MCF 10A (cell line): ENCODE measurements around the gene EPB41L4A. TPM values are rescaled to one million over a fixed set of nuclear protein-coding genes. Genes with fewer than 3 reads are reported as not detected.

Experiments used
- BruUV-seq: library from RNA; stranded (reverse); fragments of 400-500 nt; replicated peaks from 2 replicates; lab custom pipeline; 2021; lab: Mats Ljungman, UMichigan
- CTCF ChIA-PET: fragments of 300-600 bp; sonication (Branson Sonifier 250); formaldehyde crosslinking; extraction: SDS; loops from one replicate; lab custom pipeline; 2021; ENCODE audit warnings: antibody characterized with exemption, inconsistent platforms; lab: Yijun Ruan, JAX
- POLR2A ChIA-PET: fragments of 300-600, 350-650 bp; sonication (Branson Sonifier 250); formaldehyde crosslinking; extraction: SDS; loops from one replicate; lab custom pipeline; 2020; ENCODE audit warnings: antibody characterized with exemption, inconsistent platforms; lab: Yijun Ruan, JAX
- DNase-seq: peaks from one replicate; pipeline ENCODE4 v3.0.0-alpha.2; 2018; ENCODE audit not compliant: unreplicated experiment
- H3K27ac Mint-ChIP-seq: one replicate; pipeline ENCODE4 v1.8.0; 2022; ENCODE audit warnings: mild to moderate bottlenecking, low read depth, mixed read lengths; ENCODE audit not compliant: unreplicated experiment
- H3K27me3 Mint-ChIP-seq: one replicate; pipeline ENCODE4 v1.8.0; 2022; ENCODE audit warnings: mixed read lengths; ENCODE audit not compliant: insufficient read depth, unreplicated experiment
- H3K36me3 Mint-ChIP-seq: one replicate; pipeline ENCODE4 v1.8.0; 2022; ENCODE audit warnings: mild to moderate bottlenecking, moderate library complexity, mixed read lengths; ENCODE audit not compliant: insufficient read depth, unreplicated experiment
- H3K4me1 Mint-ChIP-seq: one replicate; pipeline ENCODE4 v1.8.0; 2022; ENCODE audit warnings: mixed read lengths; ENCODE audit not compliant: insufficient read depth, unreplicated experiment
- H3K4me3 Mint-ChIP-seq: one replicate; pipeline ENCODE4 v1.8.0; 2022; ENCODE audit warnings: mild to moderate bottlenecking, moderate library complexity, mixed read lengths; ENCODE audit not compliant: unreplicated experiment
- H3K9me3 Mint-ChIP-seq: one replicate; pipeline ENCODE4 v1.8.0; 2022; ENCODE audit warnings: mixed read lengths; ENCODE audit not compliant: unreplicated experiment
- CTCF ChIP-seq: fragments of 200-600 bp; IDR thresholded peaks from one replicate; pipeline ENCODE4 v1.8.0; 2022; ENCODE audit warnings: antibody characterized with exemption, mild to moderate bottlenecking; ENCODE audit not compliant: unreplicated experiment
- intact Hi-C: fragments of 100-400 bp; cut with micrococcal nuclease; formaldehyde crosslinking; loops from 2 replicates; pipeline ENCODE4 v1.14.1; 2022
- total RNA-seq: library from RNA; stranded (reverse); gene quantifications from 2 replicates; pipeline ENCODE4 v1.2.3, GENCODE V29; 2022

The EPB41L4A gene
- total RNA-seq, 1 experiment from 2014 or later: 12.4 TPM

- Mint-ChIP-seq H3K4me3 (no peak overlapping the region), H3K36me3 (peaks cover 54% of the 10 kb centered on the region), H3K27ac (no peak overlapping the region), H3K27me3 (no peaks in the 10 kb centered on the region), H3K9me3 (no peaks in the 10 kb centered on the region), H3K4me1 (peaks cover 10% of the 10 kb centered on the region)
- intact Hi-C loops: no loop called here
- ChIA-PET CTCF (interaction anchor here (1.0 to 2.6 kb wide), 3 partner anchors 10 to 218 kb away, joined by 3 to 16 read pairs (median 5); no protein-coding TSS in a partner anchor), POLR2A (no interaction called here)
- no TSS peak for BruUV-seq
- no peak for TF ChIP-seq CTCF
- DNase-seq: no peak
Observed at GRCh38 chr5:112202694-112203093, 216.4 kb downstream of the EPB41L4A start.

DNA sequence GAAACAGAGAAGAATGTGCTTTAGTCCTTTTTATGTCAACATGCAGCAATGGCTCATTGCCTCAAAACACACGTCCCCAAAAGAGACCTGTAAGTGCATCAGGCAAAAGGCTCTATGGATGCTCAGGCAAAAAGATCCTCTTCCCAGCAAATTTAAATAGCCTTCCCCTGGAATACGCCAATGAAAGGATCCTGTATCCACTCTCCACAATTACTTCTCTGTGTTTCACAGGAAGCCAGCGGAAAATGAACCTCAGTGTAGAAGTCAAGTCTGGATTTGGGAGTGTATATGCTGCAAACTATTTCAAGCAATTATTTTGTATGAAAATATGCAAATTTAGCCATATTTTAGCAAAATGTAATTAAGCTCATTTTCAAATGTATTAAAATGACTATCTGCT, 217.9 kb downstream of the EPB41L4A start:
- intact Hi-C loops: no loop called here
- no TSS peak for BruUV-seq
- POLR2A ChIA-PET: no interaction called here
- Mint-ChIP-seq H3K9me3 (no peaks in the 10 kb centered on the region), H3K4me1 (peaks cover 10% of the 10 kb centered on the region), H3K36me3 (peaks cover 48% of the 10 kb centered on the region), H3K4me3 (no peak overlapping the region), H3K27me3 (no peaks in the 10 kb centered on the region), H3K27ac (no peak overlapping the region)
- no peak for TF ChIP-seq CTCF
- DNase-seq: no peak
- CTCF ChIA-PET: interaction anchor here (1.3 to 1.6 kb wide), 3 partner anchors 10 to 26 kb away, joined by 3 to 5 read pairs (median 5); no protein-coding TSS in a partner anchor

DNA sequence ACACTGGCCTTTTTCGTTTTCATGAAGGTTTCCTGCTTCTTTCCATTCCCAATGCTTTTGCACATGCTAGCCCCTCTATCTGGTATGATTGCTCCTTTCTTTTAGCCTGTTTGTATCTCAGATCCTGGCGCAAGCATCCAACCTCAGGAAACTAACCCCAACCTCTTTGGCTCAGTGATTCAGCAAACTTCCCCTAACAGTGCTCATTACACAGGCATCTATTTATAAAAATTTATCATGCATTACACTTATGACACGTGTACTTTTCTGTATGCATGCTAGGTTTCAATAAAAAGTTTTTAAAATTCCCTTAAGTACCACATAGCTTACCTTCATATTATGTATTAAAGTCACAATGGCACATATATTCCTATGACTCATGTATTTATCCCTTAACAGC, 218.9 kb downstream of the EPB41L4A start:
- DNase-seq: no peak
- Mint-ChIP-seq H3K4me3 (no peak overlapping the region), H3K27me3 (no peaks in the 10 kb centered on the region), H3K36me3 (peaks cover 48% of the 10 kb centered on the region), H3K27ac (no peak overlapping the region), H3K9me3 (no peaks in the 10 kb centered on the region), H3K4me1 (peaks cover 10% of the 10 kb centered on the region)
- no peak for TF ChIP-seq CTCF
- POLR2A ChIA-PET: no interaction called here
- intact Hi-C loops: no loop called here
- BruUV-seq: no TSS peak
- CTCF ChIA-PET: interaction anchor here (0.6 to 1.3 kb wide), 3 partner anchors 14 to 220 kb away, joined by 3 to 5 read pairs (median 3); no protein-coding TSS in a partner anchor

DNA sequence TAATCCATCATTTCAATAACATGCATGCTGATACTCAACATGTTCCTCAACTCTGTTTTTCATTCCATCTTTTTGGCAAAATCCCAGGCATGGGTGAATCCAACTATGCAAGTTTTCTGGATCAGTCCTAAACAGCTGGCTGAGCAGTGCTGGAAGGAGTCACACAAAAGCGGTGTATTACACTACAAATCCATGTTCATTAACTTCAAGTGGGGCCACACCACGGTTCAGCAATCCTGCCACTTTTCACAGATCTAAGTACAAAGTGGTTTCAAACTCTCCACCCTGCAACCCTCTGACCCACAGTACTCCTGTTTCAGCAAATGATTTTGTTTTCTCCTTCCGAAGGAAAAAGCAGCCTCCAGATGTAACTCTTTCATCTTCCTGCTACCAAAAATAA, 222.5 kb downstream of the EPB41L4A start:
- Mint-ChIP-seq H3K4me1 (no peaks in the 10 kb centered on the region), H3K27me3 (no peaks in the 10 kb centered on the region), H3K4me3 (no peak overlapping the region), H3K36me3 (peaks cover 31% of the 10 kb centered on the region), H3K9me3 (no peaks in the 10 kb centered on the region), H3K27ac (no peak overlapping the region)
- DNase-seq: no peak
- CTCF ChIA-PET: interaction anchor here (0.6 to 1.4 kb wide), 4 partner anchors 10 to 225 kb away, joined by 3 to 5 read pairs (median 4); no protein-coding TSS in a partner anchor
- no TSS peak for BruUV-seq
- no peak for TF ChIP-seq CTCF
- POLR2A ChIA-PET: interaction anchor here (0.8 kb wide), 1 partner anchor 224 kb away, joined by 3 read pairs; no protein-coding TSS in a partner anchor
- intact Hi-C loops: no loop called here
